ENCODE measurements around the gene GPR158.

DNA sequence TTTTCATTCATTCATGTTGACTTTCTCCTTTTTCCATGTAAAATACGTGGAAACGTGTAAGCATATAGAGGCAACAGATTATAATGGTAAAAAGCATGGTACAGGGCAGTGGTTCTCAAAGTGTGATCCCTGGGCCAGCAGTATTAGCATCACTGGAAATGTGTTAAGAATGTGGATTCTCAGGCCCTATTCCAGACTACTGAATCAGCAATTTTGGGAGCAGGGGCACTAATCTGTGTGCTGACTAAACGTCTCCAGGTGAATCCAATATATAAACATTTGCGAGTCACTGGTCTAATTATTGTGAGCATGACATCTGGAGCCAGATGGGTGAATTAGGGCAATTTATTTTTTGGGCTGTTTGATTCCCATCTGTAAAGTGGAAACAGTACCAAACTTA lies 5.1 kb upstream of the GPR158 start:
- TF ChIP-seq, protein P1, sequence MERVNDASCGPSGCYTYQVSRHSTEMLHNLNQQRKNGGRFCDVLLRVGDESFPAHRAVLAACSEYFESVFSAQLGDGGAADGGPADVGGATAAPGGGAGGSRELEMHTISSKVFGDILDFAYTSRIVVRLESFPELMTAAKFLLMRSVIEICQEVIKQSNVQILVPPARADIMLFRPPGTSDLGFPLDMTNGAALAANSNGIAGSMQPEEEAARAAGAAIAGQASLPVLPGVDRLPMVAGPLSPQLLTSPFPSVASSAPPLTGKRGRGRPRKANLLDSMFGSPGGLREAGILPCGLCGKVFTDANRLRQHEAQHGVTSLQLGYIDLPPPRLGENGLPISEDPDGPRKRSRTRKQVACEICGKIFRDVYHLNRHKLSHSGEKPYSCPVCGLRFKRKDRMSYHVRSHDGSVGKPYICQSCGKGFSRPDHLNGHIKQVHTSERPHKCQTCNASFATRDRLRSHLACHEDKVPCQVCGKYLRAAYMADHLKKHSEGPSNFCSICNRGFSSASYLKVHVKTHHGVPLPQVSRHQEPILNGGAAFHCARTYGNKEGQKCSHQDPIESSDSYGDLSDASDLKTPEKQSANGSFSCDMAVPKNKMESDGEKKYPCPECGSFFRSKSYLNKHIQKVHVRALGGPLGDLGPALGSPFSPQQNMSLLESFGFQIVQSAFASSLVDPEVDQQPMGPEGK (CRISPR knock-in tag; IDR thresholded peaks at IDR 0.05; ENCODE audit: borderline replicate concordance): no peak
- TF ChIP-seq TCF4 (CRISPR knock-in tag; IDR thresholded peaks at IDR 0.05; ENCODE audit: borderline replicate concordance) (no peak), RARB (CRISPR knock-in tag; IDR thresholded peaks at IDR 0.05) (no peak), ESRRG (CRISPR knock-in tag; IDR thresholded peaks at IDR 0.05) (no peak), ARNTL (CRISPR knock-in tag; IDR thresholded peaks at IDR 0.05; ENCODE audit: borderline replicate concordance, low read depth) (no peak), TOX (CRISPR knock-in tag; IDR thresholded peaks at IDR 0.05; ENCODE audit: borderline replicate concordance) (no peak), CREB5 (CRISPR knock-in tag; IDR thresholded peaks at IDR 0.05; ENCODE audit: low read depth) (no peak), ZFP3 (CRISPR knock-in tag; IDR thresholded peaks at IDR 0.05) (no peak)
